GM18526 (cell line): ENCODE data around the gene KCNQ1.

ENCODE experiments used
- POLR2A ChIP-seq: IDR thresholded peaks from 3 replicates; pipeline ENCODE4 v1.6.1; 2011; ENCODE audit not compliant: insufficient read length; ENCODE audit errors: extremely low read depth

Gene KCNQ1

GRCh38 chr11:2647167-2647566 lies 202.4 kb downstream of the KCNQ1 start:
- TF ChIP-seq POLR2A: no peak

DNA sequence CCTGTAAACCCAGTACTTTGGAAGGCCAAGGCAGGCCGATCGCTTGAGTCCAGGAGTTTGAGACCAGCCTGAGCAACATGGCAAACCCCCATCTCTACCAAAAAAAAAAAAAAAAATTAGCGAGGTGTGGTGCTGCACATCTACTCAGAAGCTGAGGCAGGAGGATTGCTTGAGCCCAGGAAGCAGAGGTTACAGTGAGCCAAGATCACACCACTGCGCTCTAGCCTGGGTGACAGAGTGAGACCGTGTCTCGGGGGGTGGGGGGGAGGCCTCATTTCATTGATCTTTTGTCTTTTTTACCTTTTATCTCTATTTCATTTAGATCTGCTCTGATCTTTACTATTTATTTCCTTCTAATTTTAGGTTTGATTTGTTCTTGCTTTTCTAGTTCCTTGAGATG lies 203.1 kb downstream of the KCNQ1 start:
- TF ChIP-seq POLR2A: no peak

- no peak for TF ChIP-seq POLR2A
Observed at GRCh38 chr11:2649400-2649799, 204.6 kb downstream of the KCNQ1 start.

DNA sequence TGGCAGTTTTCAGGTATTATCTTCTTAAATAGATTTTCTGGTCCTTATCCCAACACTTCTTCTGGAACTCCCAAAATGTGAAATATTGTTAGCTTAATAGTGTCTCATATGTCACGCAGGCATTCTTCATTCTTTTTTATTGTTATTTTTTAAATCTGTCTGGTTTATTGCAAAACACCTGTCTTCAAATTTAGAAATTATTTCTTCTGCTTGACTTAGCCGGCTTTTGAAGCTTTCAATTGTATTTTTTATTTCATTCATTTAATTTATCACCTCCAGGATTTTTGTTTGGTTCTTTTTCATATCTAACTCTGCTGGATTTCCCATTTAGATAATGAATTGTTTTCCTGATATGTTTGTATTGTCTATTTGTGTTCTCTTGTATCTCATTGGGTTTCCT lies 205.0 kb downstream of the KCNQ1 start:
- no peak for TF ChIP-seq POLR2A

DNA sequence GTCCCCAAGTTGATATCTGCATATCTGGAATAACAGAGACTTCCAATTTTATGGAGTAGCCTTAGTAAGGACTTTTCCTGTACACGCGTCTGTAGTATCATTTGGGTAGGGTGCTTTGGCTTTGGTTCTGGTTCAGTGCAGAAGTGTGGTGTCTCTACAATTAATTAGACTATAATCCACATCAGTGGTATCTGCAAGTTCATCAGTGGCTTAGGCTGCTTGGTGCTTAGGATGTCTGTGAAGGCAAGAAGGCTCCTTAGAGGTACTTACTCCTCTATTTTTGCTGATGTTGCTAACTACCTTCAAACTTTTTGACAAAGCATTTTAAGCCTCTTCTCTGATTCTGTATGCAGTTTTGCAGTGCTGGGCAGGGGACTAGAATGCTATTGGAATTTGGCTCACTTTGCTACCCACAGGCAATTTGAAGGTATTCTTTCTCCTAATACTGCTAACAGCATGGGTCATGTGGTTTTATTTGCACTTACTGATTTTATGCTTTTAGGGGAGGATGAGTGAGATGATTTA lies 205.6 kb downstream of the KCNQ1 start:
- no peak for TF ChIP-seq POLR2A

DNA sequence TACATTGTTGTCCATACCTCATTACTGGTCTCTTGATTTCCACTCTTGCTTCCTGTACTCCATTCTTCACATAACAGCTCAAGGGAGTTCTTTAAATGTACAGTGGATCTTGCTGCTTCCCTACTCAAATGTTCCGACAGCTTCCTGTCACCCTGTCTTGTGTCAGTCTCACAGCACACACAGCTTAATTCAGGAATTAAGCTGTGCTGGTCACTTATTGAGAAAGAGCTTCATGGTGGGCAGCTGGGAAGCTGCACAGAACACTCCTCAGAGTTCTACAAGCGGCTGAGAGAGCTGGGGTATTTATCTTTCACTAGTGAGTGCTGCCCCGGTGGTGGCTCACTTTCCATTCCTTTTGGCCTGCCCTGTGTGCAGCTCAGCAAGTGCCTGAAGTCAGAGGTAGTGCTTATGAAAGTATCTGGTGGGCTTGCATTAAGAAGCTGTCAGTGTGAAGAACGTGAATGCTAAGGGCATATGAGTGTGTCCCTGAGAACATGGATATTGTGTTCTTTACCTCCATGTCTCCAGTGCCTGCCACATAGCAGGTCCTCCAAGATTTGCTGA lies 206.3 kb downstream of the KCNQ1 start:
- TF ChIP-seq POLR2A: no peak

DNA sequence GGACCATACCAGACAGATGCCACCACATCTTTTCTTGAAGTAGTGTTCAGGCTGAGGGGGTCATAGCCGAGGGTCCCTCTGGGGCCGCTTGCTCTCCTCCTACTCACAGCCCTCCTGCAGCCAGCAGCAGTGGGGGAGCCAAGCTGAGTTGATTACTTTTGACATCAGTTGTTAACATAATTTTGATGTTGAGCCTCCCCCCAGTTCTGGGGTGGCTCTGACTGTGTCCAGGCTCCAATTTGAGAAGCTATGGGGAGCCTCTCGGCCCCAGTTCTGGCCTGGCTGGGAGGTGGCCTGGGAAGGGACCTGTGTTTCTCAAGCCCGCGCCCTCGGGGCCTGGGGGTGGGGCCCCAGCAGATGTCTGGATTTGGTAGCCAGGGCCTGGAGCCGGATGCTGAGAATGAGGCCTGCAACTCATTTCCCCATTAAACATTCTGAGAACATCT lies 207.0 kb downstream of the KCNQ1 start:
- no peak for TF ChIP-seq POLR2A

- no peak for TF ChIP-seq POLR2A
Observed at GRCh38 chr11:2652333-2653197, 207.8 kb downstream of the KCNQ1 start.

- no peak for TF ChIP-seq POLR2A
Observed at GRCh38 chr11:2653198-2653551, 208.4 kb downstream of the KCNQ1 start.

GRCh38 chr11:2653930-2654739 lies 209.3 kb downstream of the KCNQ1 start:
- no peak for TF ChIP-seq POLR2A

- no peak for TF ChIP-seq POLR2A
Observed at GRCh38 chr11:2655016-2655719, 210.4 kb downstream of the KCNQ1 start.

DNA sequence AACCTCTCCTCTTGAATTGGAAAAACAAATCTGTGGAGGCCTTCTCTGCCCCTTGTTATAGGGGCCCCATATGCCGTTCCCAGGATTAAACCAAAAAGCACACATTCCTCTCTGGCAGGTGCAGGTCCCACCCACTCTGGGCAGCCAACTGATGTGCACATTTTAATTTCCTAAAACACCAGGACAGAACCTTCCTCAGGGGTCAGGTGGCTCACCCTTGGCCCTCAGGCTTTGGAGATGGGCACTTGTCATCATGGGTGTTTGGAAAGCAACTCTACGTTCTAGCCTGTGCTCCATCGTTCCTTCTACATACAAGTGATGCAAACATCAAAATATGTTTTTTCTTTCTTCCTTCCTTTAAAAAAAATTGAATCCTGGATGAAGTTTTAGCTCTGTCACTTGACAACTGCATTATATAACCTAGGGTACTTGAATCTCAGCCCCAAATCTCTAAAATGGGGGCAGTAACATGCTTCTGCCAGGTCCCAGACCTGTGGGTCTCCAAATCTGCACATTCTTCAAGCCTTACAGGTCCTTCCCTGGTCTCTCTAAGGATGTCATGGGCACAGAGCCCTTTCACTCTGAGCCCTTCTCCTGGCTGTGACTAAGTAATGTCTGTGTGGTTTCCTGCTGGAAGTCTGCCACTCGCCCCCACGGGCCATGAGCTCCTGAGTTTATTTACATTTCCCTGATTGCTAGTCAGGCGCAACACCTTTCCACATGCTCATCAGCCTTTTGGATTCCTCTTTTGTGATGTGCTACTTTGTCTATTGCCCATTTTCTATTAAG lies 211.2 kb downstream of the KCNQ1 start:
- TF ChIP-seq POLR2A: no peak

DNA sequence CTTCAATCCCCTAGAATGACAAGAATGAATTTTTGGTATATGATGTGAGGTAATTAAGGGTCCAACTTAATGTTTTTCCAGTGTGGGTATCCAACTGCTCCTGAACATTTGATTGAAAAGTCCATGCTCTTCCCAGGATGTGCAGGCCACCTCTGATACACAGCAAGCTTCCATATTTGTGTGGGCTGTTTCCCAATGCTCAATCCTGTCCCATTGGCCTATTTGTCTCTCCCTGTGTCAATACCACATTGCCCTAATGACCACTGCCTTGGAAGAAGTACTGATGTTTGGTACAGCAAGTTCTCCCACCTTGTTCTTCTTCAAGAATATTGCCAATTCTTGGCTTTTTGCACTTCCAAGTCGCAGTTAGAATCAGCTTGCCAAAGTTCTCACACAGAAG lies 212.1 kb downstream of the KCNQ1 start:
- no peak for TF ChIP-seq POLR2A

- no peak for TF ChIP-seq POLR2A
Observed at GRCh38 chr11:2657697-2658284, 213.0 kb downstream of the KCNQ1 start.

GRCh38 chr11:2660357-2660939 lies 215.6 kb downstream of the KCNQ1 start:
- no peak for TF ChIP-seq POLR2A
